ENCODE results near the gene RPL22. TPM values are rescaled to one million over a fixed set of nuclear protein-coding genes. Genes with fewer than 3 reads are reported as not detected.

RPL22 gene
- total and polyA plus RNA-seq, 8 donors: 265 to 719 (median 628) TPM

GRCh38 chr1:6152181-6152580, 47.2 kb downstream of the RPL22 start:
- Histone ChIP-seq H3K4me3 (no peak overlapping the region), H3K27me3 (peaks cover 8 to 30% of the 10 kb centered on the region in 2 donors), H3K36me3 (no peaks in the 10 kb centered on the region), H3K27ac (no peak overlapping the region), H3K9me3 (no peaks in the 10 kb centered on the region), H3K4me1 (peaks cover 3 to 8% of the 10 kb centered on the region in 2 donors)
- DNase-seq (peak in 1 of 4 donors; percentile 59), ATAC-seq (no peak)
- TF ChIP-seq CTCF (IDR thresholded peaks at IDR 0.05): no peak
- intact Hi-C loops (cut with DNase I): no loop called here

GRCh38 chr1:6151291-6151822, 48.0 kb downstream of the RPL22 start:
- peak in 1 of 4 donors; percentile 40 for DNase-seq
- Histone ChIP-seq H3K4me3 (no peak overlapping the region), H3K4me1 (peaks cover 3 to 8% of the 10 kb centered on the region in 2 donors), H3K27me3 (peaks cover 8 to 35% of the 10 kb centered on the region in 2 donors), H3K27ac (no peak overlapping the region), H3K36me3 (no peaks in the 10 kb centered on the region), H3K9me3 (no peaks in the 10 kb centered on the region)
- intact Hi-C loops (cut with DNase I): no loop called here
- no peak for ATAC-seq
- no peak for TF ChIP-seq CTCF (IDR thresholded peaks at IDR 0.05)

GRCh38 chr1:6150006-6150938, 49.1 kb downstream of the RPL22 start:
- no peak for ATAC-seq
- no peak overlapping the region for H3K27ac ChIP-seq
- peaks cover 3 to 8% of the 10 kb centered on the region in 2 donors for H3K4me1 ChIP-seq
- no peak for DNase-seq
- intact Hi-C loops (cut with DNase I): no loop called here
- H3K27me3 ChIP-seq: peaks cover 8 to 46% of the 10 kb centered on the region in 2 donors
- TF ChIP-seq CTCF (IDR thresholded peaks at IDR 0.05): no peak
- no peak overlapping the region for H3K4me3 ChIP-seq
- no peaks in the 10 kb centered on the region for H3K36me3 ChIP-seq
- no peaks in the 10 kb centered on the region for H3K9me3 ChIP-seq

GRCh38 chr1:6149597-6149996, 49.8 kb downstream of the RPL22 start:
- TF ChIP-seq CTCF (IDR thresholded peaks at IDR 0.05): no peak
- Histone ChIP-seq H3K27me3 (peaks cover 8 to 53% of the 10 kb centered on the region in 2 donors), H3K27ac (no peak overlapping the region), H3K4me1 (peaks cover 3 to 8% of the 10 kb centered on the region in 2 donors), H3K9me3 (no peaks in the 10 kb centered on the region), H3K36me3 (no peaks in the 10 kb centered on the region), H3K4me3 (no peak overlapping the region)
- ATAC-seq (no peak), DNase-seq (no peak)
- intact Hi-C loops (cut with DNase I): no loop called here

Measured in left lung (tissue), 10 donors.